Measurements from ENCODE around the gene IL3. TPM values are rescaled to one million over a fixed set of nuclear protein-coding genes. Genes with fewer than 3 reads are reported as not detected.
"Not testable (repeated sequence)": the region's sequence is repeated elsewhere in the genome, so short reads cannot be mapped to it uniquely, and the experiment has no call there.

The IL3 gene
- total RNA-seq, 1 donor from 2014 or later: not detected

DNA sequence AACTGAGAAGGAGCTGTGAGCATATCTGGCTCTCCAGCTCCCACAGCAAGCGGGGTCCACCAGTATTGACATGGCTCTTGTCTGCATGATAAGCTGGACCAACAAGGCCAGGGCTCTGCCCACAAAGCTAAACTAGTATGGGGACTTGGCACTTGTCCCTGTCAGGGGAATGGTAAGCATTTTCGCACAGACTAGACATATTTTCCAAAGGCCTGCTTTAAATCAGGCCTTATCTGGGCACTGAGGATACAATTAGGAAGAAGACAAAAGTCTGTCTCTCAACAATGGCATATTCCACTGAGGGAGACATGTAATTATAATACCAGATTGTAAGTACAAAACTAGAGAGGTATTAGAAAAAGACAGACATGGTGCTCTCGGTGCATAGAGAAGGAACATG is 45.2 kb downstream of the IL3 start:
- no peak for TF ChIP-seq POLR2A (IDR thresholded peaks at IDR 0.05)
- no peak for TF ChIP-seq POLR2AphosphoS5 (IDR thresholded peaks at IDR 0.05; ENCODE audit: insufficient read depth in 1 of 2, low read depth in 1 of 2)
- TF ChIP-seq, protein P1, sequence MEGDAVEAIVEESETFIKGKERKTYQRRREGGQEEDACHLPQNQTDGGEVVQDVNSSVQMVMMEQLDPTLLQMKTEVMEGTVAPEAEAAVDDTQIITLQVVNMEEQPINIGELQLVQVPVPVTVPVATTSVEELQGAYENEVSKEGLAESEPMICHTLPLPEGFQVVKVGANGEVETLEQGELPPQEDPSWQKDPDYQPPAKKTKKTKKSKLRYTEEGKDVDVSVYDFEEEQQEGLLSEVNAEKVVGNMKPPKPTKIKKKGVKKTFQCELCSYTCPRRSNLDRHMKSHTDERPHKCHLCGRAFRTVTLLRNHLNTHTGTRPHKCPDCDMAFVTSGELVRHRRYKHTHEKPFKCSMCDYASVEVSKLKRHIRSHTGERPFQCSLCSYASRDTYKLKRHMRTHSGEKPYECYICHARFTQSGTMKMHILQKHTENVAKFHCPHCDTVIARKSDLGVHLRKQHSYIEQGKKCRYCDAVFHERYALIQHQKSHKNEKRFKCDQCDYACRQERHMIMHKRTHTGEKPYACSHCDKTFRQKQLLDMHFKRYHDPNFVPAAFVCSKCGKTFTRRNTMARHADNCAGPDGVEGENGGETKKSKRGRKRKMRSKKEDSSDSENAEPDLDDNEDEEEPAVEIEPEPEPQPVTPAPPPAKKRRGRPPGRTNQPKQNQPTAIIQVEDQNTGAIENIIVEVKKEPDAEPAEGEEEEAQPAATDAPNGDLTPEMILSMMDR (IDR thresholded peaks at IDR 0.05): no peak
- DNase-seq (ENCODE audit: extremely low spot score in 2 of 2): no peak
- intact Hi-C loops (cut with DNase I): no loop called here

DNA sequence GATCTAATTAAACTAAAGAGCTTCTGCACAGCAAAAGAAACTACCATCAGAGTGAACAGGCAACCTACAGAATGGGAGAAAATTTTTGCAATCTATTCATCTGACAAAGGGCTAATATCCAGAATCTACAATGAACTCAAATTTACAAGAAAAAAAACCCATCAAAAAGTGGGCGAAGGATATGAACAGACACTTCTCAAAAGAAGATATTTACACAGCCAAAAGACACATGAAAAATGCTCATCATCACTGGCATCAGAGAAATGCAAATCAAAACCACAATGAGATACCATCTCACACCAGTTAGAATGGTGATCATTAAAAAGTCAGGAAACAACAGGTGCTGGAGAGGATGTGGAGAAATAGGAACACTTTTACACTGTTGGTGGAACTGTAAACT is 48.0 kb downstream of the IL3 start:
- H3K9me3 ChIP-seq; H3K4me3 ChIP-seq; H3K27ac ChIP-seq; DNase-seq (ENCODE audit: extremely low spot score in 2 of 2); H3K4me1 ChIP-seq; H3K36me3 ChIP-seq; intact Hi-C loops (cut with DNase I); H3K27me3 ChIP-seq: not testable (repeated sequence)

More for the DNA sequence above, 45.2 kb downstream of the IL3 start:
- Histone ChIP-seq H3K9me3 (no peaks in the 10 kb centered on the region), H3K27me3 (no peaks in the 10 kb centered on the region), H3K4me3 (no peak overlapping the region), H3K27ac (no peak overlapping the region), H3K36me3 (no peaks in the 10 kb centered on the region), H3K4me1 (peaks cover 16% of the 10 kb centered on the region)

DNA sequence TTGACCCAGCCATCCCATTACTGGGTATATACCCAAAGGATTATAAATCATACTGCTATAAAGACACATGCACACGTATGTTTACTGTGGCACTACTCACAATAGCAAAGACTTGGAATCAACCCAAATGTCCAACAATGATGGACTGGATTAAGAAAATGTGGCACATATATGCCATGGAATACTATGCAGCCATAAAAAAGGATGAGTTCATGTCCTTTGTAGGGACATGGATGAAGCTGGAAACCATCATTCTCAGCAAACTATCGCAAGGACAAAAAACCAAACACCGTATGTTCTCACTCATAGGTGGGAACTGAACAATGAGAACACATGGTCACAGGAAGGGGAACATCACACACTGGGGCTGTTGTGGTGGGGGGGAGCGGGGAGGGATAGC is 48.5 kb downstream of the IL3 start:
- H3K4me3 ChIP-seq; H3K27me3 ChIP-seq; H3K36me3 ChIP-seq; H3K4me1 ChIP-seq; intact Hi-C loops (cut with DNase I); H3K27ac ChIP-seq; H3K9me3 ChIP-seq; DNase-seq (ENCODE audit: extremely low spot score in 2 of 2): not testable (repeated sequence)

DNA sequence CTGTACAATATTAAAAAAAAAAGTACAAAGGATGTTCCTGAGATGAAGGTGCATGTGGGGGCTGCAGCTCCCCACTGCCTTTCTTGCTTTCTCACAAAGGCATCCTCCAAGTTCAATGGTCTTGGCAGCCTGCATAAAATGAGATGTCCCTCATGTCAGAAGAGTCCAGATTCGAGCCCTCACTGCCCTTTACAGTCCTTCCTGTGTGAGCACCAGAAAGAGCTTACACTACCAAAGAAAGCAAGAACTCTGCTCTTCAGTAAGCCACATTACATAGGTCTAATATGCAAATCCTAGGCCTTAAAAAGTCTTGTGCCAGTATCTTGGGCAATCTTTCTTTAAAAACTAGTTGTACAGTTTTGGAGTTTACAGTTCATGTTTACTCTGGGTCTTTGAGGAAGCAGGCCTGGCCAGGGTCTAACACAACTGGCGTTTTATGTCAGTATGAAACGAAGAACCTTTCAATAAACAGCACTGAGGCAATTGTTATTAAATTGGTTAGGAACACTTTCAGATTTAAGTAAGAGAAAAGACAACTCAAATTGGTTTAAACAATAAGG is 49.1 kb downstream of the IL3 start:
- H3K9me3 ChIP-seq: no peaks in the 10 kb centered on the region
- H3K27ac ChIP-seq: no peak overlapping the region
- no peak overlapping the region for H3K4me3 ChIP-seq
- intact Hi-C loops (cut with DNase I): no loop called here
- TF ChIP-seq POLR2AphosphoS5 (IDR thresholded peaks at IDR 0.05; ENCODE audit: insufficient read depth in 1 of 2, low read depth in 1 of 2): no peak
- TF ChIP-seq POLR2A (IDR thresholded peaks at IDR 0.05): no peak
- TF ChIP-seq, protein P1 (IDR thresholded peaks at IDR 0.05): no peak
- DNase-seq (ENCODE audit: extremely low spot score in 2 of 2): no peak
- no peaks in the 10 kb centered on the region for H3K4me1 ChIP-seq
- no peaks in the 10 kb centered on the region for H3K36me3 ChIP-seq
- no peaks in the 10 kb centered on the region for H3K27me3 ChIP-seq

DNA sequence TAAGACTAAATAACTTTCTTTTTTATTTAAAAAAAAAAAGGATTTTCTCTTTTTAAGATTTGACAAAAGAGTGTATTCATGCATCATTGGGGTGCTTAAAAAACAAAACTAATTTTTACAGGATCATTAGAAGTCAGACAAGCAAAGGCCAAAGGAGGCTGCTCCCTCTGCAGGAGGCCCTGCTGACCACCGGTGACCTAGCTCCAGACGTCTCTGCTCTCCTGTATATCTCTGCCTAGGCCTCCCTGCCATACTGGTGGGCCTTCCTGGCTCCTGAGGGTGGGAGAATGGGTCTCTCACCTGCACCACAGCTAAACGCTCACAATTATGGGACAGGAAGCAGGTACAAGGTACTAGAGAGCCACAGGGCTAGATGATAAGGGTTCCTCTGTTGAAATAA is 49.7 kb downstream of the IL3 start:
- H3K27me3 ChIP-seq: no peaks in the 10 kb centered on the region
- H3K4me3 ChIP-seq: no peak overlapping the region
- no peak overlapping the region for H3K27ac ChIP-seq
- H3K9me3 ChIP-seq: no peaks in the 10 kb centered on the region
- TF ChIP-seq, protein P1 (IDR thresholded peaks at IDR 0.05): no peak
- TF ChIP-seq POLR2AphosphoS5 (IDR thresholded peaks at IDR 0.05; ENCODE audit: insufficient read depth in 1 of 2, low read depth in 1 of 2) (no peak), POLR2A (IDR thresholded peaks at IDR 0.05) (no peak)
- DNase-seq (ENCODE audit: extremely low spot score in 2 of 2): no peak
- no peaks in the 10 kb centered on the region for H3K36me3 ChIP-seq
- intact Hi-C loops (cut with DNase I): no loop called here
- no peaks in the 10 kb centered on the region for H3K4me1 ChIP-seq

DNA sequence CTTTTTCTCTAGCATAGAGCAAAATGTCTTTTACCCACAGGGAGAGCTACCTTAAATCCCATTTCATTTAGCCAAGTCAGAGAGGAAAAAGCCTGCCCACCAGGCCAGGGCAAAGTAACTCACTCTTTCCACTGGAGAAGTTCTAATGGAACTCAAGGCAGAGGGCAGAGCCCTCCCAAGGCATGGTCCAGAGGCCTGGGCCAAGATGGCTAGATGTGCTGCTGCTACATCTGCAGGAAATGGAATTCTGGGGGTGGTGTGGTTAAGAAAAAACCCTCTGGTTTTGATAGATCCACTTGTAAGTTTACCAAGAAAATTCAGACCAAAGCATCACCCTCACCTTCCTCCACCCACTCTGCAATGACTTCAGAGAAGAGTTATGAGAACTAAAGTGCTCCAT is 50.5 kb downstream of the IL3 start:
- Histone ChIP-seq H3K4me3 (no peak overlapping the region), H3K36me3 (no peaks in the 10 kb centered on the region), H3K9me3 (no peaks in the 10 kb centered on the region), H3K27ac (no peak overlapping the region), H3K27me3 (no peaks in the 10 kb centered on the region), H3K4me1 (no peaks in the 10 kb centered on the region)
- DNase-seq (ENCODE audit: extremely low spot score in 2 of 2): no peak
- intact Hi-C loops (cut with DNase I): no loop called here
- no peak for TF ChIP-seq POLR2A (IDR thresholded peaks at IDR 0.05)
- TF ChIP-seq POLR2AphosphoS5 (IDR thresholded peaks at IDR 0.05; ENCODE audit: insufficient read depth in 1 of 2, low read depth in 1 of 2): no peak
- TF ChIP-seq, protein P1 (IDR thresholded peaks at IDR 0.05): no peak

Measured in vagina (tissue), 2 donors.